Peyer's patch (tissue), 4 donors: Measurements from ENCODE around the gene UBE2E2. TPM values are rescaled to one million over a fixed set of nuclear protein-coding genes. Genes with fewer than 3 reads are reported as not detected.

Experiments
- DNase-seq, 3 donors: peaks; one replicate each; pipeline ENCODE4 v3.0.0-alpha.2; 2017 to 2019
- H3K27ac ChIP-seq, 4 donors: fragments of 200-600 bp; sonication (generic); one replicate each; pipeline ENCODE4 v1.5.1; 2016 to 2019
- H3K27me3 ChIP-seq, 2 donors: fragments of 200-600 bp; sonication (generic); one replicate each; pipeline ENCODE4 v1.5.1; 2019
- H3K36me3 ChIP-seq, 3 donors: fragments of 200-600 bp; sonication (generic); one replicate each; pipeline ENCODE4 v1.5.1; 2016 to 2019
- H3K4me1 ChIP-seq, 4 donors: fragments of 200-600 bp; sonication (generic); one replicate each; pipeline ENCODE4 v1.5.1; 2016 to 2019
- H3K4me3 ChIP-seq, 4 donors: fragments of 200-600 bp; sonication (generic); 1 replicate in 3 of 4; 2 replicates in 1 of 4; pipeline ENCODE4 v1.5.1; 2016 to 2019; ENCODE audit warnings: mild to moderate bottlenecking in 1 of 4
- H3K9me3 ChIP-seq, 4 donors: fragments of 200-600 bp; sonication (generic); one replicate each; pipeline ENCODE4 v1.5.1; 2016 to 2019; ENCODE audit warnings: mild to moderate bottlenecking in 1 of 4
- CTCF ChIP-seq, 6 experiments: fragments of 450-650 bp in 4 of 6; fragments of 200-600 bp in 2 of 6; sonication (generic) in 1 of 6; IDR thresholded peaks; one replicate each; pipeline ENCODE4 v1.5.1; 2017 to 2019; ENCODE audit warnings: antibody characterized with exemption in 6 of 6, mild to moderate bottlenecking in 3 of 6, moderate library complexity in 1 of 6
- POLR2A ChIP-seq, 2 donors: fragments of 450-650 bp; IDR thresholded peaks; one replicate each; pipeline ENCODE4 v1.5.1; 2017; ENCODE audit warnings: antibody characterized with exemption in 2 of 2, mild to moderate bottlenecking in 2 of 2, moderate library complexity in 2 of 2
- total RNA-seq, 4 donors: library from RNA; depleted of rRNA; stranded (reverse); fragments of >200 nt; gene quantifications; one replicate each; pipeline ENCODE4 v1.1.0, GENCODE V29; 2016

UBE2E2 gene
- total RNA-seq, 4 donors from 2014 or later, result 0.70 to 37.1 (median 20.8) TPM

DNA sequence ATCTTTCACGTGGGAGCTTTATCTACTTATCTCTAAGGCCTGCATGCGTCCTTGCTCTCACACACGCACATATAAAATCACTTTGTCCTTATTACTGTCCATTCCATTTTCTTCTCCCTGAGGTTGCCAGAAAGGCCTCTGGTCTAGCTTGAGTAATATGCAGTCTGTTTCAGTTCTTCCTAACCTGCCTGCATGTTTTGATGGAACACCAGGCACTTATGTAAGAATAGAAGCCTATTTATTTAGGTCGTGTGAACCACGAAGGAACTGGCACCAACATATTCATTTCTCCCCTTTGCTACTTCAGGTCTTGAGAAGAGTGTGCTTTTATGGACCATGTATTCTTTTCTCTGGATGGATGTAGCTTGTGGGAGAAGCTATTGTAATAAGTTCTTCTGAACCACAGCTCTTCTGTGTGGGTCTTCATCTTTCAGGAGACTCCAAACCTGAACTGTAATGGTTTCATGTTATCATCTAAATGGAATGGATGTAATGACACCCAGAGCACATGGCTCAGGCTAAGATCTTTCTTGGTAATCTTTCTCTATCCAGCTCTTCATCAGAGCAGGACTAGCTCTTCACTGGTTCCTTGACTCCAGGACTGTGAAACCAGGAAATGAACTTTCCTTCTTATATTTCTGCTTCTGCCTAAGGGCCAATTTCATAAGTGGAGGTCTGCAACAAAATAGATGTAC lies 53.8 kb downstream of the UBE2E2 start:
- Histone ChIP-seq H3K36me3 (no peaks in the 10 kb centered on the region), H3K9me3 (no peaks in the 10 kb centered on the region), H3K4me1 (no peaks in the 10 kb centered on the region), H3K27me3 (no peaks in the 10 kb centered on the region), H3K27ac (no peak overlapping the region), H3K4me3 (no peak overlapping the region)
- TF ChIP-seq CTCF (IDR thresholded peaks at IDR 0.05) (no peak), POLR2A (IDR thresholded peaks at IDR 0.05) (no peak)
- no peak for DNase-seq

DNA sequence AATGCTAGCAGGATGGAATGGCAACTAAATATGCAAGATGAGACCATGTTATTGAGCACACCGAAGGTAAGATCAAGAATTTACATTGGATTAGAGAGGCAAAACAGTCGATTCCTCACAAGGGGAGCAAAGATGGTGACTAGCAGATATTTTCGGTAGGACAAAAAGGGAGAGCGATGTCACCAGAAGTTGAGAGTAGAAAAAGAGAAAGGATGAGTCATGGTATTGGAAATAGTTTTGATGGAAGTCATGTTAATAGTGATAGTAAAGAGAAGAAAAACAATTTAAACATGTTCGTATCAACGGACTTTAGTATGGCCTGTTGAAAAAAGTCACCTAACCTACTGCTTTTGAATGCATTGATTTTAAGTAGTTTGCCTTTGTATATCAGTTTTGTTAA lies 55.0 kb downstream of the UBE2E2 start:
- Histone ChIP-seq H3K9me3 (no peaks in the 10 kb centered on the region), H3K4me3 (no peak overlapping the region), H3K36me3 (no peaks in the 10 kb centered on the region), H3K4me1 (no peaks in the 10 kb centered on the region), H3K27me3 (no peaks in the 10 kb centered on the region), H3K27ac (no peak overlapping the region)
- TF ChIP-seq POLR2A (IDR thresholded peaks at IDR 0.05), result no peak
- TF ChIP-seq CTCF (IDR thresholded peaks at IDR 0.05), result no peak
- no peak for DNase-seq

- H3K4me3 ChIP-seq, result no peak overlapping the region
- H3K4me1 ChIP-seq, result no peaks in the 10 kb centered on the region
- no peaks in the 10 kb centered on the region for H3K9me3 ChIP-seq
- no peak overlapping the region for H3K27ac ChIP-seq
- H3K27me3 ChIP-seq, result no peaks in the 10 kb centered on the region
- TF ChIP-seq CTCF (IDR thresholded peaks at IDR 0.05), result no peak
- TF ChIP-seq POLR2A (IDR thresholded peaks at IDR 0.05), result no peak
- no peak for DNase-seq
- no peaks in the 10 kb centered on the region for H3K36me3 ChIP-seq
Observed at GRCh38 chr3:23259515-23259914, 56.4 kb downstream of the UBE2E2 start.

- DNase-seq, result no peak
- Histone ChIP-seq H3K27me3 (no peaks in the 10 kb centered on the region), H3K36me3 (no peaks in the 10 kb centered on the region), H3K9me3 (no peaks in the 10 kb centered on the region), H3K27ac (no peak overlapping the region), H3K4me1 (no peaks in the 10 kb centered on the region), H3K4me3 (no peak overlapping the region)
- TF ChIP-seq CTCF (IDR thresholded peaks at IDR 0.05) (no peak), POLR2A (IDR thresholded peaks at IDR 0.05) (no peak)
Observed at GRCh38 chr3:23262766-23263165, 59.6 kb downstream of the UBE2E2 start.

DNA sequence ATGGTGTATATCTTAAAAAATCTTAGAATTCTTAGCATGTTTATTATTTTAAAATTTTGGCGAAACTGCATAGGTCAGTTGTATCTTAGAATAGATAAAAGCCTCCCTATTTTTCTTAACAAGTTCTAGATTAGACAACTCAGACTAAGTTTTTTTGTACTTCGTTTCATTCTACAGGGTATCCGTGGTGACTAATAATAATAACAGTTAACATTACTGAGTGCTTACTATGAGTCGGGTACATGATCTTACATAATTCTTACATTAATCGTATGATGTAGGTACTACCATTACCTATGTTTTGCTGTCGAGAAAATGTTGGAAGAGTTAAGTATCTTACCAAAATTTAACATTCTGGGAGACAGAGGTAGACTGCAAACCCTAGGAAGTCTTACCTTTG lies 60.7 kb downstream of the UBE2E2 start:
- H3K36me3 ChIP-seq, result no peaks in the 10 kb centered on the region
- no peak for DNase-seq
- no peaks in the 10 kb centered on the region for H3K27me3 ChIP-seq
- TF ChIP-seq POLR2A (IDR thresholded peaks at IDR 0.05) (no peak), CTCF (IDR thresholded peaks at IDR 0.05) (no peak)
- no peaks in the 10 kb centered on the region for H3K4me1 ChIP-seq
- H3K4me3 ChIP-seq, result no peak overlapping the region
- no peak overlapping the region for H3K27ac ChIP-seq
- no peaks in the 10 kb centered on the region for H3K9me3 ChIP-seq

DNA sequence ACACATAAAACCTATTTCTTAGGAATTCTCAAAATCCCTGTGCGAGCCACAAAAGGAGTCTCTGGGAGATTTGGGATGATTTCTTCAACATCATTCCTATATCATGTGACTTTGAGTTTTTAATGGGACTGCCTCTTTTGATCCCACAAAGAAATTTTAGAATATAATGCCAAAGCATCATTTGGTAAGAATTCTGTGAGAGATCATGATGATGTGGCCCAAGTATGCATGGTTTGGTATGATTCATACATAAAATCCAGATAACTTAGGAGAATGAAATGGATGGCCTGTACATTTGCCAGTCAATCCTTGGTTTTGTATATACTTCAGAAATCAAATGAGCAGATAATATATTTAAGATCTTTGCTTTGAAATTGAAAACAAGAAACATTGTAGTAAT lies 61.3 kb downstream of the UBE2E2 start:
- H3K4me3 ChIP-seq, result no peak overlapping the region
- no peaks in the 10 kb centered on the region for H3K4me1 ChIP-seq
- no peak for DNase-seq
- TF ChIP-seq POLR2A (IDR thresholded peaks at IDR 0.05) (no peak), CTCF (IDR thresholded peaks at IDR 0.05) (no peak)
- no peaks in the 10 kb centered on the region for H3K36me3 ChIP-seq
- H3K27me3 ChIP-seq, result no peaks in the 10 kb centered on the region
- H3K27ac ChIP-seq, result no peak overlapping the region
- H3K9me3 ChIP-seq, result no peaks in the 10 kb centered on the region
